ENCODE data around the gene ARL8B. TPM values are rescaled to one million over a fixed set of nuclear protein-coding genes. Genes with fewer than 3 reads are reported as not detected.
A peak's percentile ranks its signal among the peaks of the same experiment; 100 is the strongest.

The ARL8B gene
- total and polyA plus RNA-seq, 10 of the 15 experiments (the other 5 are each of a cell fraction or from before 2014, with no cell fraction given), result 22.0 to 80.6 (median 43.7) TPM

DNA sequence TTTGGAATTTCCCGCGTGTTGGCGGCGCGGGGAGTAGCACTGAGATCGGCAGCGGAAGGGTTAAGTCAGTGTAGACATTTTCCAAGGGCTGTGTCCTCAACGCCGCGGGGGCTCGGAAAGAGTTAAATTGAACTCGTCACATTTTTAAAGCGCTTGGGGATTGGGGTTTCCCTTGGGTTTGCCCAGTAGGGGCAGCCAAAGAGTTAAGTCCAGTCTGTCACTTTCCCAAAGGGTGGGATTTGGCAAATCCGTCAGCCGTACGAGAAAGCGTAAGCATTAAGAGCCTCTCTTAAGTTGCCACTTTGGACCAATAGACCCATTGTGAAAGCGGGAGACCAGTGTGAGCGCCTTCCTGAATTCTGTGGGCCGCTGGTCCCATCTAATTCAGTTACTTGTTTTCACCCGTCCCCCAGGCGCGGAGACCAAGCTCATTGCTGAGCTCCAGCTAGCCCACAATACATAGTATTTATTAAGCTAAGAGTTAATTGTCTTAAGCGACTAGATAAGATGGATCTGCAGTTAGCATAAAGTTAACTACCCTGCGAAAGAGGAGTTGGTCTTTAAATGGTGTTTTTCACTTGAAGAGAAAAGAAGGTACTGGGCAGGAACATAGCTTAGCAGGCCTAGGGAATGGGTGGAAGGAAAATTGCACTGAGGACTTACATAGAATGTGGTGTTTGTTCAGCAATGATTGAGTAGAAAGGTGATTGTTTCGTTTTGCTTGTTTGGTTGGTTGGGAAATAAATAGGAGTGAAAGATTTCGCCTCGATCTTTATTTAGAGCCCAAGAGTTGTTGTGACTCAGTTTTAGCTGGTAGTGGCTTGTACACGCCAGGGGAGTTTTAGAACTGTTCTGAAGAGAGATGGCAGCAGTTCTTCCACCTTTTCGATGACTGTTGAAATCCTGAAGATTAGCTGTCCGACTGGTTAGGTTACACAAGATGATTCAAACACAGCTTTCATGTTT lies 932 bp downstream of the ARL8B start:
- CTCF ChIA-PET, result interaction anchor here (0.7 to 6.6 kb wide), 19 partner anchors 10 to 420 kb away, joined by 3 to 62 read pairs (median 4); partner anchors contain the start of gene EDEM1
- no peak for FAIRE-seq
- H3K4me3 ChIP-seq, result peak overlapping the region; percentile 76
- DNase-seq (ENCODE audit: low read depth, low spot score), result no peak
- BruUV-seq (replicated peaks), result no TSS peak
- peak; percentile 32 for ATAC-seq
- POLR2A ChIA-PET, result interaction anchor here (0.7 to 2.7 kb wide), 12 partner anchors 8 to 83 kb away, joined by 3 to 10 read pairs (median 4); no protein-coding TSS in a partner anchor
- TF ChIP-seq, protein P1, sequence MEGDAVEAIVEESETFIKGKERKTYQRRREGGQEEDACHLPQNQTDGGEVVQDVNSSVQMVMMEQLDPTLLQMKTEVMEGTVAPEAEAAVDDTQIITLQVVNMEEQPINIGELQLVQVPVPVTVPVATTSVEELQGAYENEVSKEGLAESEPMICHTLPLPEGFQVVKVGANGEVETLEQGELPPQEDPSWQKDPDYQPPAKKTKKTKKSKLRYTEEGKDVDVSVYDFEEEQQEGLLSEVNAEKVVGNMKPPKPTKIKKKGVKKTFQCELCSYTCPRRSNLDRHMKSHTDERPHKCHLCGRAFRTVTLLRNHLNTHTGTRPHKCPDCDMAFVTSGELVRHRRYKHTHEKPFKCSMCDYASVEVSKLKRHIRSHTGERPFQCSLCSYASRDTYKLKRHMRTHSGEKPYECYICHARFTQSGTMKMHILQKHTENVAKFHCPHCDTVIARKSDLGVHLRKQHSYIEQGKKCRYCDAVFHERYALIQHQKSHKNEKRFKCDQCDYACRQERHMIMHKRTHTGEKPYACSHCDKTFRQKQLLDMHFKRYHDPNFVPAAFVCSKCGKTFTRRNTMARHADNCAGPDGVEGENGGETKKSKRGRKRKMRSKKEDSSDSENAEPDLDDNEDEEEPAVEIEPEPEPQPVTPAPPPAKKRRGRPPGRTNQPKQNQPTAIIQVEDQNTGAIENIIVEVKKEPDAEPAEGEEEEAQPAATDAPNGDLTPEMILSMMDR (IDR thresholded peaks at IDR 0.05 in 2 of 3, conservative IDR thresholded peaks at IDR 0.05 in 1 of 3; ENCODE audit: control insufficient read depth in 2 of 3, extremely low read depth in 1 of 3, insufficient read depth in 1 of 3, low read depth in 3 of 3, low read length in 3 of 3), result peak in 1 of 3 experiments; percentile 11; a peak in 1 of 6 replicates
- TF ChIP-seq NFIC (IDR thresholded peaks at IDR 0.05; ENCODE audit: low read depth, low read length) (peak; percentile 11; the same call in 1 of the 2 replicates), CREM (IDR thresholded peaks at IDR 0.05; ENCODE audit: low read depth) (0 out of 2 replicates have a peak, but pooled peaks have one; percentile 21), KDM1A (IDR thresholded peaks at IDR 0.05; ENCODE audit: borderline replicate concordance) (no peak)
- TF ChIP-seq, protein P2, sequence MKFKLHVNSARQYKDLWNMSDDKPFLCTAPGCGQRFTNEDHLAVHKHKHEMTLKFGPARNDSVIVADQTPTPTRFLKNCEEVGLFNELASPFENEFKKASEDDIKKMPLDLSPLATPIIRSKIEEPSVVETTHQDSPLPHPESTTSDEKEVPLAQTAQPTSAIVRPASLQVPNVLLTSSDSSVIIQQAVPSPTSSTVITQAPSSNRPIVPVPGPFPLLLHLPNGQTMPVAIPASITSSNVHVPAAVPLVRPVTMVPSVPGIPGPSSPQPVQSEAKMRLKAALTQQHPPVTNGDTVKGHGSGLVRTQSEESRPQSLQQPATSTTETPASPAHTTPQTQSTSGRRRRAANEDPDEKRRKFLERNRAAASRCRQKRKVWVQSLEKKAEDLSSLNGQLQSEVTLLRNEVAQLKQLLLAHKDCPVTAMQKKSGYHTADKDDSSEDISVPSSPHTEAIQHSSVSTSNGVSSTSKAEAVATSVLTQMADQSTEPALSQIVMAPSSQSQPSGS (IDR thresholded peaks at IDR 0.05; ENCODE audit: low read length), result 0 out of 2 replicates have a peak, but pooled peaks have one; percentile 14
- TF ChIP-seq, protein P3, sequence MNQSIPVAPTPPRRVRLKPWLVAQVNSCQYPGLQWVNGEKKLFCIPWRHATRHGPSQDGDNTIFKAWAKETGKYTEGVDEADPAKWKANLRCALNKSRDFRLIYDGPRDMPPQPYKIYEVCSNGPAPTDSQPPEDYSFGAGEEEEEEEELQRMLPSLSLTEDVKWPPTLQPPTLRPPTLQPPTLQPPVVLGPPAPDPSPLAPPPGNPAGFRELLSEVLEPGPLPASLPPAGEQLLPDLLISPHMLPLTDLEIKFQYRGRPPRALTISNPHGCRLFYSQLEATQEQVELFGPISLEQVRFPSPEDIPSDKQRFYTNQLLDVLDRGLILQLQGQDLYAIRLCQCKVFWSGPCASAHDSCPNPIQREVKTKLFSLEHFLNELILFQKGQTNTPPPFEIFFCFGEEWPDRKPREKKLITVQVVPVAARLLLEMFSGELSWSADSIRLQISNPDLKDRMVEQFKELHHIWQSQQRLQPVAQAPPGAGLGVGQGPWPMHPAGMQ (IDR thresholded peaks at IDR 0.05; ENCODE audit: borderline replicate concordance), result no peak
- RAD21 ChIA-PET (ENCODE audit: unreplicated experiment), result interaction anchor here (0.9 to 3.7 kb wide), 13 partner anchors 10 to 412 kb away, joined by 3 to 31 read pairs (median 6); partner anchors contain the start of gene EDEM1
- peak overlapping the region; percentile 77 for H3K9ac ChIP-seq (ENCODE audit: control insufficient read depth, insufficient read depth, low read length)
- H3K27ac ChIP-seq (ENCODE audit: control insufficient read depth, insufficient read depth), result peak overlapping the region; percentile 78
- H2AFZ ChIP-seq (ENCODE audit: control insufficient read depth, low read depth, low read length), result peak overlapping the region; percentile 80; the same call in 1 of the 2 replicates
- peaks cover 61% of the 10 kb centered on the region for H3K79me2 ChIP-seq (ENCODE audit: control insufficient read depth, insufficient read depth, low read length)
- H4K20me1 ChIP-seq (ENCODE audit: control insufficient read depth, insufficient read depth), result no peaks in the 10 kb centered on the region
- H3K27me3 ChIP-seq (replicated peaks in 1 of 2; ENCODE audit: control insufficient read depth in 2 of 2, insufficient read depth in 2 of 2, low read length in 1 of 2), result no peaks in the 10 kb centered on the region
- 1% methylated on average over 31 of the region's 31 CpGs for WGBS (ENCODE audit: insufficient coverage, insufficient replicate concordance, low lambda C conversion rate, missing lambda C conversion rate)
- intact Hi-C loops (cut with micrococcal nuclease; ENCODE audit: unreplicated experiment) (loop anchor here (1.0 to 5.0 kb wide), 2 partner anchors 65 to 146 kb away; partner anchors contain the start of gene BHLHE40), in situ Hi-C loops (cut with MboI) (loop anchor here (10.0 kb wide), 1 partner anchor 172 kb away; no protein-coding TSS in a partner anchor)
- no peaks in the 10 kb centered on the region for H3K9me3 ChIP-seq (replicated peaks; ENCODE audit: control insufficient read depth, insufficient read depth, low read length)
- peak overlapping the region; percentile 43 for H3K4me2 ChIP-seq (ENCODE audit: control insufficient read depth, insufficient read depth)
- H3K36me3 ChIP-seq (ENCODE audit: control insufficient read depth in 2 of 2, insufficient read depth in 2 of 2, low read length in 1 of 2), result no peaks in the 10 kb centered on the region
- no peaks in the 10 kb centered on the region for H3K4me1 ChIP-seq (ENCODE audit: control insufficient read depth, insufficient read depth, low read length)
- SMC1A ChIA-PET (ENCODE audit: uncharacterized antibody, unreplicated experiment), result interaction anchor here (0.8 to 4.7 kb wide), 20 partner anchors 10 to 412 kb away, joined by 3 to 38 read pairs (median 6); no protein-coding TSS in a partner anchor

Data from GM12878 (cell line).